Measurements from ENCODE around the gene PHLPP1. TPM values are rescaled to one million over a fixed set of nuclear protein-coding genes. Genes with fewer than 3 reads are reported as not detected.

PHLPP1 gene
- total and polyA plus RNA-seq, 2 of the 13 experiments (the other 11 are each of a cell fraction or from before 2014, with no cell fraction given) = 9.8 to 18.5 TPM

GRCh38 chr18:62973689-62974088 is 258.3 kb downstream of the PHLPP1 start:
- Histone ChIP-seq H3K4me3 (replicated peaks in 1 of 3; ENCODE audit: insufficient read depth in 1 of 3, low read depth in 2 of 3, low read length in 3 of 3) (no peak overlapping the region), H3K4me2 (ENCODE audit: low read depth, low read length) (no peak overlapping the region), H2AFZ (ENCODE audit: low read length) (no peak overlapping the region), H3K9me3 (ENCODE audit: low read length) (no peaks in the 10 kb centered on the region), H3K27me3 (ENCODE audit: control insufficient read depth in 1 of 2, insufficient read depth in 2 of 2, low read length in 2 of 2) (no peaks in the 10 kb centered on the region), H3K36me3 (replicated peaks in 1 of 2; ENCODE audit: control insufficient read depth in 1 of 2, insufficient read depth in 2 of 2, low read length in 2 of 2) (peaks cover 26 to 70% of the 10 kb centered on the region in 2 experiments), H3K27ac (ENCODE audit: extremely low read length, insufficient read depth, low read length) (no peak overlapping the region), H4K20me1 (ENCODE audit: insufficient read depth, low read length) (no peaks in the 10 kb centered on the region), H3K4me1 (ENCODE audit: insufficient read depth, low read length) (no peaks in the 10 kb centered on the region), H3K79me2 (ENCODE audit: insufficient read depth, low read length) (no peaks in the 10 kb centered on the region), H3K9ac (ENCODE audit: insufficient read depth, low read depth, low read length) (no peak overlapping the region)
- no TSS peak for BruUV-seq (replicated peaks)
- FAIRE-seq = no peak
- in situ Hi-C loops (cut with HindIII; ENCODE audit: extremely low pct_ligation_motif_present, low pct_unique_long_range_greater_than_20kb) = no loop called here
- POLR2A ChIA-PET = no interaction called here
- ATAC-seq = no peak
- WGBS (ENCODE audit: low lambda C conversion rate) = 100% methylated on average over 1 of the region's 1 CpG
- DNase-seq (ENCODE audit: low spot score) = no peak
- intact Hi-C loops (cut with micrococcal nuclease; ENCODE audit: unreplicated experiment) = no loop called here
- CTCF ChIA-PET (ENCODE audit: low intra/inter-chr PET ratio, low total read pairs) = no interaction called here
- TF ChIP-seq RFX1 (IDR thresholded peaks at IDR 0.05) (no peak), ZBTB42 (CRISPR knock-in tag; IDR thresholded peaks at IDR 0.05) (no peak), SIN3B (IDR thresholded peaks at IDR 0.05; ENCODE audit: low read length) (no peak), FOXA1 (IDR thresholded peaks at IDR 0.05) (no peak), FOXA1 (CRISPR knock-in tag; IDR thresholded peaks at IDR 0.05) (no peak), FOXC1 (CRISPR knock-in tag; IDR thresholded peaks at IDR 0.05; ENCODE audit: borderline replicate concordance) (no peak), ZNF737 (CRISPR knock-in tag; IDR thresholded peaks at IDR 0.05; ENCODE audit: borderline replicate concordance) (no peak), ARNTL (CRISPR knock-in tag; IDR thresholded peaks at IDR 0.05) (no peak), MXD4 (CRISPR knock-in tag; IDR thresholded peaks at IDR 0.05) (no peak), SMYD3 (CRISPR knock-in tag; IDR thresholded peaks at IDR 0.05) (no peak), MXI1 (IDR thresholded peaks at IDR 0.05; ENCODE audit: borderline replicate concordance, low read depth, low read length) (no peak), ZNF484 (CRISPR knock-in tag; IDR thresholded peaks at IDR 0.05; ENCODE audit: borderline replicate concordance, low read depth) (no peak), ZNF224 (CRISPR knock-in tag; IDR thresholded peaks at IDR 0.05) (no peak)
- TF ChIP-seq, protein P1, sequence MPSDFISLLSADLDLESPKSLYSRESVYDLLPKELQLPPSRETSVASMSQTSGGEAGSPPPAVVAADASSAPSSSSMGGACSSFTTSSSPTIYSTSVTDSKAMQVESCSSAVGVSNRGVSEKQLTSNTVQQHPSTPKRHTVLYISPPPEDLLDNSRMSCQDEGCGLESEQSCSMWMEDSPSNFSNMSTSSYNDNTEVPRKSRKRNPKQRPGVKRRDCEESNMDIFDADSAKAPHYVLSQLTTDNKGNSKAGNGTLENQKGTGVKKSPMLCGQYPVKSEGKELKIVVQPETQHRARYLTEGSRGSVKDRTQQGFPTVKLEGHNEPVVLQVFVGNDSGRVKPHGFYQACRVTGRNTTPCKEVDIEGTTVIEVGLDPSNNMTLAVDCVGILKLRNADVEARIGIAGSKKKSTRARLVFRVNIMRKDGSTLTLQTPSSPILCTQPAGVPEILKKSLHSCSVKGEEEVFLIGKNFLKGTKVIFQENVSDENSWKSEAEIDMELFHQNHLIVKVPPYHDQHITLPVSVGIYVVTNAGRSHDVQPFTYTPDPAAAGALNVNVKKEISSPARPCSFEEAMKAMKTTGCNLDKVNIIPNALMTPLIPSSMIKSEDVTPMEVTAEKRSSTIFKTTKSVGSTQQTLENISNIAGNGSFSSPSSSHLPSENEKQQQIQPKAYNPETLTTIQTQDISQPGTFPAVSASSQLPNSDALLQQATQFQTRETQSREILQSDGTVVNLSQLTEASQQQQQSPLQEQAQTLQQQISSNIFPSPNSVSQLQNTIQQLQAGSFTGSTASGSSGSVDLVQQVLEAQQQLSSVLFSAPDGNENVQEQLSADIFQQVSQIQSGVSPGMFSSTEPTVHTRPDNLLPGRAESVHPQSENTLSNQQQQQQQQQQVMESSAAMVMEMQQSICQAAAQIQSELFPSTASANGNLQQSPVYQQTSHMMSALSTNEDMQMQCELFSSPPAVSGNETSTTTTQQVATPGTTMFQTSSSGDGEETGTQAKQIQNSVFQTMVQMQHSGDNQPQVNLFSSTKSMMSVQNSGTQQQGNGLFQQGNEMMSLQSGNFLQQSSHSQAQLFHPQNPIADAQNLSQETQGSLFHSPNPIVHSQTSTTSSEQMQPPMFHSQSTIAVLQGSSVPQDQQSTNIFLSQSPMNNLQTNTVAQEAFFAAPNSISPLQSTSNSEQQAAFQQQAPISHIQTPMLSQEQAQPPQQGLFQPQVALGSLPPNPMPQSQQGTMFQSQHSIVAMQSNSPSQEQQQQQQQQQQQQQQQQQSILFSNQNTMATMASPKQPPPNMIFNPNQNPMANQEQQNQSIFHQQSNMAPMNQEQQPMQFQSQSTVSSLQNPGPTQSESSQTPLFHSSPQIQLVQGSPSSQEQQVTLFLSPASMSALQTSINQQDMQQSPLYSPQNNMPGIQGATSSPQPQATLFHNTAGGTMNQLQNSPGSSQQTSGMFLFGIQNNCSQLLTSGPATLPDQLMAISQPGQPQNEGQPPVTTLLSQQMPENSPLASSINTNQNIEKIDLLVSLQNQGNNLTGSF (CRISPR knock-in tag; IDR thresholded peaks at IDR 0.05) = no peak
- TF ChIP-seq, protein P2, sequence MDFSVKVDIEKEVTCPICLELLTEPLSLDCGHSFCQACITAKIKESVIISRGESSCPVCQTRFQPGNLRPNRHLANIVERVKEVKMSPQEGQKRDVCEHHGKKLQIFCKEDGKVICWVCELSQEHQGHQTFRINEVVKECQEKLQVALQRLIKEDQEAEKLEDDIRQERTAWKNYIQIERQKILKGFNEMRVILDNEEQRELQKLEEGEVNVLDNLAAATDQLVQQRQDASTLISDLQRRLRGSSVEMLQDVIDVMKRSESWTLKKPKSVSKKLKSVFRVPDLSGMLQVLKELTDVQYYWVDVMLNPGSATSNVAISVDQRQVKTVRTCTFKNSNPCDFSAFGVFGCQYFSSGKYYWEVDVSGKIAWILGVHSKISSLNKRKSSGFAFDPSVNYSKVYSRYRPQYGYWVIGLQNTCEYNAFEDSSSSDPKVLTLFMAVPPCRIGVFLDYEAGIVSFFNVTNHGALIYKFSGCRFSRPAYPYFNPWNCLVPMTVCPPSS (IDR thresholded peaks at IDR 0.05) = no peak
- TF ChIP-seq, protein P3, sequence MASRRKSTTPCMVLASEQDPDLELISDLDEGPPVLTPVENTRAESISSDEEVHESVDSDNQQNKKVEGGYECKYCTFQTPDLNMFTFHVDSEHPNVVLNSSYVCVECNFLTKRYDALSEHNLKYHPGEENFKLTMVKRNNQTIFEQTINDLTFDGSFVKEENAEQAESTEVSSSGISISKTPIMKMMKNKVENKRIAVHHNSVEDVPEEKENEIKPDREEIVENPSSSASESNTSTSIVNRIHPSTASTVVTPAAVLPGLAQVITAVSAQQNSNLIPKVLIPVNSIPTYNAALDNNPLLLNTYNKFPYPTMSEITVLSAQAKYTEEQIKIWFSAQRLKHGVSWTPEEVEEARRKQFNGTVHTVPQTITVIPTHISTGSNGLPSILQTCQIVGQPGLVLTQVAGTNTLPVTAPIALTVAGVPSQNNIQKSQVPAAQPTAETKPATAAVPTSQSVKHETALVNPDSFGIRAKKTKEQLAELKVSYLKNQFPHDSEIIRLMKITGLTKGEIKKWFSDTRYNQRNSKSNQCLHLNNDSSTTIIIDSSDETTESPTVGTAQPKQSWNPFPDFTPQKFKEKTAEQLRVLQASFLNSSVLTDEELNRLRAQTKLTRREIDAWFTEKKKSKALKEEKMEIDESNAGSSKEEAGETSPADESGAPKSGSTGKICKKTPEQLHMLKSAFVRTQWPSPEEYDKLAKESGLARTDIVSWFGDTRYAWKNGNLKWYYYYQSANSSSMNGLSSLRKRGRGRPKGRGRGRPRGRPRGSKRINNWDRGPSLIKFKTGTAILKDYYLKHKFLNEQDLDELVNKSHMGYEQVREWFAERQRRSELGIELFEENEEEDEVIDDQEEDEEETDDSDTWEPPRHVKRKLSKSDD (CRISPR knock-in tag; IDR thresholded peaks at IDR 0.05; ENCODE audit: low read depth) = no peak
- TF ChIP-seq, protein P4, sequence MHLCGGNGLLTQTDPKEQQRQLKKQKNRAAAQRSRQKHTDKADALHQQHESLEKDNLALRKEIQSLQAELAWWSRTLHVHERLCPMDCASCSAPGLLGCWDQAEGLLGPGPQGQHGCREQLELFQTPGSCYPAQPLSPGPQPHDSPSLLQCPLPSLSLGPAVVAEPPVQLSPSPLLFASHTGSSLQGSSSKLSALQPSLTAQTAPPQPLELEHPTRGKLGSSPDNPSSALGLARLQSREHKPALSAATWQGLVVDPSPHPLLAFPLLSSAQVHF (CRISPR knock-in tag; IDR thresholded peaks at IDR 0.05) = no peak
